ENCODE measurements around the gene BRD1. TPM values are rescaled to one million over a fixed set of nuclear protein-coding genes. Genes with fewer than 3 reads are reported as not detected.

Gene BRD1
- polyA plus RNA-seq, 4 donors = 34.1 to 46.0 (median 35.2) TPM

- DNase-seq (ENCODE audit: low read depth in 4 of 4, low spot score in 3 of 4) = no peak
Observed at GRCh38 chr22:49803737-49804375, 23.8 kb downstream of the BRD1 start.

GRCh38 chr22:49803134-49803533, 24.5 kb downstream of the BRD1 start:
- no peak for DNase-seq (ENCODE audit: low read depth in 4 of 4, low spot score in 3 of 4)

GRCh38 chr22:49801391-49802060, 26.1 kb downstream of the BRD1 start:
- no peak for DNase-seq (ENCODE audit: low read depth in 4 of 4, low spot score in 3 of 4)

GRCh38 chr22:49800408-49801238, 27.1 kb downstream of the BRD1 start:
- no peak for DNase-seq (ENCODE audit: low read depth in 4 of 4, low spot score in 3 of 4)

- DNase-seq (ENCODE audit: low read depth in 4 of 4, low spot score in 3 of 4) = no peak
Observed at GRCh38 chr22:49799431-49800075, 28.1 kb downstream of the BRD1 start.

GRCh38 chr22:49798486-49799151, 29.1 kb downstream of the BRD1 start:
- no peak for DNase-seq (ENCODE audit: low read depth in 4 of 4, low spot score in 3 of 4)

- DNase-seq (ENCODE audit: low read depth in 4 of 4, low spot score in 3 of 4) = no peak
Observed at GRCh38 chr22:49797706-49798105, 30.0 kb downstream of the BRD1 start.

GRCh38 chr22:49796596-49797270, 30.9 kb downstream of the BRD1 start:
- no peak for DNase-seq (ENCODE audit: low read depth in 4 of 4, low spot score in 3 of 4)

GRCh38 chr22:49795521-49795920, 32.2 kb downstream of the BRD1 start:
- DNase-seq (ENCODE audit: low read depth in 4 of 4, low spot score in 3 of 4) = no peak

- no peak for DNase-seq (ENCODE audit: low read depth in 4 of 4, low spot score in 3 of 4)
Observed at GRCh38 chr22:49793871-49794270, 33.8 kb downstream of the BRD1 start.

- DNase-seq (ENCODE audit: low read depth in 4 of 4, low spot score in 3 of 4) = no peak
Observed at GRCh38 chr22:49793296-49793695, 34.4 kb downstream of the BRD1 start.

GRCh38 chr22:49792107-49792506, 35.6 kb downstream of the BRD1 start:
- no peak for DNase-seq (ENCODE audit: low read depth in 4 of 4, low spot score in 3 of 4)

GRCh38 chr22:49791682-49792081, 36.0 kb downstream of the BRD1 start:
- no peak for DNase-seq (ENCODE audit: low read depth in 4 of 4, low spot score in 3 of 4)

GRCh38 chr22:49790912-49791311, 36.8 kb downstream of the BRD1 start:
- no peak for DNase-seq (ENCODE audit: low read depth in 4 of 4, low spot score in 3 of 4)

- no peak for DNase-seq (ENCODE audit: low read depth in 4 of 4, low spot score in 3 of 4)
Observed at GRCh38 chr22:49789289-49790141, 38.2 kb downstream of the BRD1 start.

GRCh38 chr22:49788504-49788903, 39.2 kb downstream of the BRD1 start:
- no peak for DNase-seq (ENCODE audit: low read depth in 4 of 4, low spot score in 3 of 4)

- DNase-seq (ENCODE audit: low read depth in 4 of 4, low spot score in 3 of 4) = no peak
Observed at GRCh38 chr22:49787861-49788260, 39.8 kb downstream of the BRD1 start.

GRCh38 chr22:49786976-49787706, 40.5 kb downstream of the BRD1 start:
- no peak for DNase-seq (ENCODE audit: low read depth in 4 of 4, low spot score in 3 of 4)

Measured in left renal pelvis (tissue), 4 donors.